ENCODE measurements around the gene LPP. TPM values are rescaled to one million over a fixed set of nuclear protein-coding genes. Genes with fewer than 3 reads are reported as not detected.
A peak's percentile ranks its signal among the peaks of the same experiment; 100 is the strongest.

LPP gene
- total RNA-seq, 1 experiment from 2014 or later, result 20.4 TPM

- ATAC-seq, result no peak
- H3K9ac ChIP-seq (ENCODE audit: low read length), result no peak overlapping the region
- peaks cover 72% of the 10 kb centered on the region for H3K79me2 ChIP-seq (ENCODE audit: low read length)
- H3K27me3 ChIP-seq (ENCODE audit: low read length), result no peaks in the 10 kb centered on the region
- CTCF ChIA-PET, result no interaction called here
- H3K4me1 ChIP-seq (ENCODE audit: insufficient read depth, low read length), result peaks cover 33% of the 10 kb centered on the region
- no TSS peak for BruUV-seq (replicated peaks)
- H3K36me3 ChIP-seq (ENCODE audit: low read depth, low read length), result no peaks in the 10 kb centered on the region; the same call in 1 of the 2 replicates
- POLR2A ChIA-PET (ENCODE audit: unreplicated experiment), result no interaction called here
- no peaks in the 10 kb centered on the region for H3K9me3 ChIP-seq (ENCODE audit: low read length)
- no peak for DNase-seq
- H4K20me1 ChIP-seq (ENCODE audit: low read length), result peaks cover 6% of the 10 kb centered on the region; the same call in 1 of the 2 replicates
- H2AFZ ChIP-seq (ENCODE audit: low read length), result no peak overlapping the region
- no peaks in the 10 kb centered on the region for H3K9me2 ChIP-seq (replicated peaks; ENCODE audit: low read length)
- TF ChIP-seq, protein P1, sequence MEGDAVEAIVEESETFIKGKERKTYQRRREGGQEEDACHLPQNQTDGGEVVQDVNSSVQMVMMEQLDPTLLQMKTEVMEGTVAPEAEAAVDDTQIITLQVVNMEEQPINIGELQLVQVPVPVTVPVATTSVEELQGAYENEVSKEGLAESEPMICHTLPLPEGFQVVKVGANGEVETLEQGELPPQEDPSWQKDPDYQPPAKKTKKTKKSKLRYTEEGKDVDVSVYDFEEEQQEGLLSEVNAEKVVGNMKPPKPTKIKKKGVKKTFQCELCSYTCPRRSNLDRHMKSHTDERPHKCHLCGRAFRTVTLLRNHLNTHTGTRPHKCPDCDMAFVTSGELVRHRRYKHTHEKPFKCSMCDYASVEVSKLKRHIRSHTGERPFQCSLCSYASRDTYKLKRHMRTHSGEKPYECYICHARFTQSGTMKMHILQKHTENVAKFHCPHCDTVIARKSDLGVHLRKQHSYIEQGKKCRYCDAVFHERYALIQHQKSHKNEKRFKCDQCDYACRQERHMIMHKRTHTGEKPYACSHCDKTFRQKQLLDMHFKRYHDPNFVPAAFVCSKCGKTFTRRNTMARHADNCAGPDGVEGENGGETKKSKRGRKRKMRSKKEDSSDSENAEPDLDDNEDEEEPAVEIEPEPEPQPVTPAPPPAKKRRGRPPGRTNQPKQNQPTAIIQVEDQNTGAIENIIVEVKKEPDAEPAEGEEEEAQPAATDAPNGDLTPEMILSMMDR (conservative IDR thresholded peaks at IDR 0.05; ENCODE audit: low read depth, low read length), result no peak
- no peak for TF ChIP-seq EZH2 (IDR thresholded peaks at IDR 0.05; ENCODE audit: low read length, unreplicated experiment)
- TF ChIP-seq EZH2phosphoT487 (IDR thresholded peaks at IDR 0.05; ENCODE audit: borderline replicate concordance, low read length), result no peak
- no peaks in the 10 kb centered on the region for H3F3A ChIP-seq (ENCODE audit: low read length, unreplicated experiment)
- intact Hi-C loops (cut with micrococcal nuclease), result no loop called here
- no peak overlapping the region for H3K4me2 ChIP-seq (ENCODE audit: low read length)
- H3K4me3 ChIP-seq (ENCODE audit: low read length), result no peak overlapping the region
- H3K27ac ChIP-seq (ENCODE audit: low read length), result no peak overlapping the region
Observed at GRCh38 chr3:188174317-188175044, 20.5 kb downstream of the LPP start.

DNA sequence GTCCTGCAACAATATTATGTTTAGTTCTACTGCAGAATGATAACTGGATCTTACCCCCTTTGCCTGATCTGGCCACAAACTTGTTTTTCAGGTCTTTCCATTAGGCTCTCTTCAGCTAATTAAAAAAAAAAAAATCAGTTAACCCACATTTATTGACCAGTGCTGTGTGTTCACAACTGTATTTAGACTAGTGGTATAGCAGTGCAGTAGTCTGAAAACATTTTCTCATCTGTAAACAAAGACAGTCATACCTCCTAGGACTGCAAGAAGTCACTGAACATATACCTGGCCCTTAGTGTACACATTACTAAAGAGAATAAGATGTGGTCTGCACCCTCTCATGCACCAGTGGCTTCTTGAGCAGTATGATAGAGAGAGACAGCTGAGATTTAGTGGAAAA lies 22.5 kb downstream of the LPP start:
- BruUV-seq (replicated peaks), result no TSS peak
- peaks cover 6% of the 10 kb centered on the region; the same call in 1 of the 2 replicates for H4K20me1 ChIP-seq (ENCODE audit: low read length)
- intact Hi-C loops (cut with micrococcal nuclease), result no loop called here
- H3K9me3 ChIP-seq (ENCODE audit: low read length), result no peaks in the 10 kb centered on the region
- H3K27ac ChIP-seq (ENCODE audit: low read length), result no peak overlapping the region
- POLR2A ChIA-PET (ENCODE audit: unreplicated experiment), result no interaction called here
- no peak overlapping the region for H3K4me3 ChIP-seq (ENCODE audit: low read length)
- no peaks in the 10 kb centered on the region for H3K27me3 ChIP-seq (ENCODE audit: low read length)
- peaks cover 58% of the 10 kb centered on the region for H3K79me2 ChIP-seq (ENCODE audit: low read length)
- CTCF ChIA-PET, result no interaction called here
- H3K4me1 ChIP-seq (ENCODE audit: insufficient read depth, low read length), result peaks cover 15% of the 10 kb centered on the region
- no peak overlapping the region for H3K4me2 ChIP-seq (ENCODE audit: low read length)
- H3K9ac ChIP-seq (ENCODE audit: low read length), result no peak overlapping the region
- no peaks in the 10 kb centered on the region for H3K9me2 ChIP-seq (replicated peaks; ENCODE audit: low read length)
- H2AFZ ChIP-seq (ENCODE audit: low read length), result no peak overlapping the region
- H3F3A ChIP-seq (ENCODE audit: low read length, unreplicated experiment), result no peaks in the 10 kb centered on the region
- peak; percentile 52 for DNase-seq
- TF ChIP-seq EZH2 (IDR thresholded peaks at IDR 0.05; ENCODE audit: low read length, unreplicated experiment), result no peak
- no peak for TF ChIP-seq EZH2phosphoT487 (IDR thresholded peaks at IDR 0.05; ENCODE audit: borderline replicate concordance, low read length)
- TF ChIP-seq, protein P1 (conservative IDR thresholded peaks at IDR 0.05; ENCODE audit: low read depth, low read length), result no peak
- ATAC-seq, result peak; percentile 85
- no peaks in the 10 kb centered on the region; the same call in 1 of the 2 replicates for H3K36me3 ChIP-seq (ENCODE audit: low read depth, low read length)

- H3K9me2 ChIP-seq (replicated peaks; ENCODE audit: low read length), result no peaks in the 10 kb centered on the region
- H3K4me2 ChIP-seq (ENCODE audit: low read length), result no peak overlapping the region
- H3K9me3 ChIP-seq (ENCODE audit: low read length), result no peaks in the 10 kb centered on the region
- H3K27ac ChIP-seq (ENCODE audit: low read length), result no peak overlapping the region
- CTCF ChIA-PET, result no interaction called here
- peaks cover 6% of the 10 kb centered on the region; the same call in 1 of the 2 replicates for H4K20me1 ChIP-seq (ENCODE audit: low read length)
- no peaks in the 10 kb centered on the region for H3K27me3 ChIP-seq (ENCODE audit: low read length)
- H3K79me2 ChIP-seq (ENCODE audit: low read length), result peaks cover 56% of the 10 kb centered on the region
- H3K4me1 ChIP-seq (ENCODE audit: insufficient read depth, low read length), result peaks cover 14% of the 10 kb centered on the region
- POLR2A ChIA-PET (ENCODE audit: unreplicated experiment), result no interaction called here
- intact Hi-C loops (cut with micrococcal nuclease), result no loop called here
- BruUV-seq (replicated peaks), result no TSS peak
- H3K36me3 ChIP-seq (ENCODE audit: low read depth, low read length), result no peaks in the 10 kb centered on the region; the same call in 1 of the 2 replicates
- no peak overlapping the region for H3K9ac ChIP-seq (ENCODE audit: low read length)
- no peak overlapping the region for H2AFZ ChIP-seq (ENCODE audit: low read length)
- H3K4me3 ChIP-seq (ENCODE audit: low read length), result no peak overlapping the region
- DNase-seq (no peak), ATAC-seq (no peak)
- TF ChIP-seq EZH2phosphoT487 (IDR thresholded peaks at IDR 0.05; ENCODE audit: borderline replicate concordance, low read length), result no peak
- H3F3A ChIP-seq (ENCODE audit: low read length, unreplicated experiment), result no peaks in the 10 kb centered on the region
Observed at GRCh38 chr3:188176884-188177283, 22.9 kb downstream of the LPP start.

Data from PC-3 (cell line).